GM23248 (cell line): ENCODE measurements around the gene RTTN.

Experiments
- EZH2 ChIP-seq: fragments of 200-600 bp; sonication (generic); IDR thresholded peaks from 2 replicates; pipeline ENCODE4 v1.6.1; 2018; ENCODE audit warnings: antibody characterized with exemption, mild to moderate bottlenecking; ENCODE audit not compliant: insufficient read depth, poor library complexity, severe bottlenecking
- EZH2phosphoT487 ChIP-seq: fragments of 200-600 bp; sonication (generic); IDR thresholded peaks from 2 replicates; pipeline ENCODE4 v1.6.1; 2018; ENCODE audit warnings: antibody characterized with exemption, moderate library complexity, mild to moderate bottlenecking, low read depth; ENCODE audit not compliant: insufficient read depth

- no peak for TF ChIP-seq EZH2phosphoT487
- no peak for TF ChIP-seq EZH2
Observed at GRCh38 chr18:70046207-70046606, 159.3 kb downstream of the RTTN start.
